ENCODE data around the gene PSD4. TPM values are rescaled to one million over a fixed set of nuclear protein-coding genes. Genes with fewer than 3 reads are reported as not detected.

Gene PSD4
- total RNA-seq, 1 experiment from 2014 or later = 12.6 TPM

DNA sequence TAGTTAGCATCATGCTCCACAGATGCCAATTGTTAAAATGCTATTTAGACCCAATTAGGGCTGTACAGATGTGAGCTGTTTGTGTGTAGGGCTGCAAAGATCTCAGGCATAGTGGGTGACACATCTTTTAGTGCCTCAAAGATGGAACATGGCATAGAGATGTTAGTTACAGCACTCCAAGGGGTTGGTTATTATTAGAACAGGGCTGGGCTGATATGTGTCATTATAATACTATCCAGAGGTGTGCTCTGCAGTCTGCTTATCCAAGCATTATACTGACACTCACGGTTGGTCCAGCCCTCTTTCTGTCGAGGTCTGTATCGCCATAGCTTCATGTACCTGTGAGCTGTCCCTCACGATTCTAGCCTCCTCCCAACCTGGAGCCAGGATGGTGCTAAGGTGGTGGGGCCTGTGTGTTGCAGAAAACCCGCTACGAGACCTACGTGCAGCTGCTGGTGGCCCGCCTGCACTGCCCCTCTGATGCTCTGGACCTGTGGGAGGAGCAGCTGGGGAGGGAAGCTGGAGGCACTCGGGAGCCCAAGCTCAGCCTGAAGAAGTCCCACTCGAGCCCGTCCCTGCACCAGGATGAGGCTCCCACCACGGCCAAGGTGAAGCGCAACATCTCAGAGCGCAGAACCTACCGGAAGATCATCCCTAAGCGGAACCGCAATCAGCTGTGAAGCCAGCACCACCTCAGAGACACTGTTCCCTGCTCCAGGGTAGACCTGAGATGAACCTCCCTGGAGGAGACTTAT is 27.1 kb downstream of the PSD4 start:
- ATAC-seq (no peak), DNase-seq (ENCODE audit: low read depth, low spot score) (no peak)
- H3K4me2 ChIP-seq (ENCODE audit: low read length) = peak overlapping the region; percentile 92; the same call in 1 of the 2 replicates
- no TSS peak for BruUV-seq (replicated peaks)
- peaks cover 16 to 40% of the 10 kb centered on the region in 2 experiments for H3K4me1 ChIP-seq (ENCODE audit: control insufficient read depth in 1 of 2, insufficient read depth in 2 of 2, low read length in 2 of 2)
- ChIA-PET RAD21 (ENCODE audit: low non-redundant PET in 1 of 2, low total read pairs in 2 of 2, uncharacterized antibody in 2 of 2, unreplicated experiment in 2 of 2) (no interaction called here), CTCF (interaction anchor here (0.8 to 4.1 kb wide), 6 partner anchors 25 to 121 kb away, joined by 3 to 103 read pairs (median 4); no protein-coding TSS in a partner anchor), POLR2A (no interaction called here)
- no peaks in the 10 kb centered on the region; a peak in 1 of 4 replicates for H3K36me3 ChIP-seq (ENCODE audit: control insufficient read depth in 1 of 2, insufficient read depth in 2 of 2, low read length in 2 of 2)
- no peak overlapping the region for H3K27ac ChIP-seq (ENCODE audit: low read depth, low read length)
- intact Hi-C loops (cut with micrococcal nuclease) = loop anchor here (5.0 kb wide), 1 partner anchor 191 kb away; no protein-coding TSS in a partner anchor
- no peaks in the 10 kb centered on the region for H3K79me2 ChIP-seq (ENCODE audit: insufficient read depth, low read length)
- H4K20me1 ChIP-seq (ENCODE audit: insufficient read depth) = no peaks in the 10 kb centered on the region
- no peak overlapping the region for H3K9ac ChIP-seq (ENCODE audit: low read length)
- no peak overlapping the region for H3K4me3 ChIP-seq (replicated peaks in 1 of 2; ENCODE audit: low read depth in 1 of 2, low read length in 2 of 2)
- no peaks in the 10 kb centered on the region for H3K27me3 ChIP-seq (ENCODE audit: insufficient read depth, low read length)
- no peaks in the 10 kb centered on the region for H3K9me3 ChIP-seq (ENCODE audit: control insufficient read depth in 1 of 2, insufficient read depth in 1 of 2, low read depth in 1 of 2, low read length in 2 of 2)
- no peak overlapping the region for H2AFZ ChIP-seq (ENCODE audit: low read depth, low read length, poor library complexity, severe bottlenecking)
- H3K9me2 ChIP-seq (ENCODE audit: insufficient read depth) = no peaks in the 10 kb centered on the region
- TF ChIP-seq RAD21 (IDR thresholded peaks at IDR 0.05; ENCODE audit: low read depth) = no peak
- TF ChIP-seq, protein P1, sequence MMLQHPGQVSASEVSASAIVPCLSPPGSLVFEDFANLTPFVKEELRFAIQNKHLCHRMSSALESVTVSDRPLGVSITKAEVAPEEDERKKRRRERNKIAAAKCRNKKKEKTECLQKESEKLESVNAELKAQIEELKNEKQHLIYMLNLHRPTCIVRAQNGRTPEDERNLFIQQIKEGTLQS (IDR thresholded peaks at IDR 0.05) = no peak
- TF ChIP-seq CEBPB (IDR thresholded peaks at IDR 0.05; ENCODE audit: low read depth) = no peak
- no peak for TF ChIP-seq SP1 (IDR thresholded peaks at IDR 0.05; ENCODE audit: low read depth)
- TF ChIP-seq, protein P2, sequence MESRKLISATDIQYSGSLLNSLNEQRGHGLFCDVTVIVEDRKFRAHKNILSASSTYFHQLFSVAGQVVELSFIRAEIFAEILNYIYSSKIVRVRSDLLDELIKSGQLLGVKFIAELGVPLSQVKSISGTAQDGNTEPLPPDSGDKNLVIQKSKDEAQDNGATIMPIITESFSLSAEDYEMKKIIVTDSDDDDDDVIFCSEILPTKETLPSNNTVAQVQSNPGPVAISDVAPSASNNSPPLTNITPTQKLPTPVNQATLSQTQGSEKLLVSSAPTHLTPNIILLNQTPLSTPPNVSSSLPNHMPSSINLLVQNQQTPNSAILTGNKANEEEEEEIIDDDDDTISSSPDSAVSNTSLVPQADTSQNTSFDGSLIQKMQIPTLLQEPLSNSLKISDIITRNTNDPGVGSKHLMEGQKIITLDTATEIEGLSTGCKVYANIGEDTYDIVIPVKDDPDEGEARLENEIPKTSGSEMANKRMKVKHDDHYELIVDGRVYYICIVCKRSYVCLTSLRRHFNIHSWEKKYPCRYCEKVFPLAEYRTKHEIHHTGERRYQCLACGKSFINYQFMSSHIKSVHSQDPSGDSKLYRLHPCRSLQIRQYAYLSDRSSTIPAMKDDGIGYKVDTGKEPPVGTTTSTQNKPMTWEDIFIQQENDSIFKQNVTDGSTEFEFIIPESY (IDR thresholded peaks at IDR 0.05; ENCODE audit: extremely low read depth, insufficient replicate concordance, low read length) = no peak
- TF ChIP-seq, protein P3, sequence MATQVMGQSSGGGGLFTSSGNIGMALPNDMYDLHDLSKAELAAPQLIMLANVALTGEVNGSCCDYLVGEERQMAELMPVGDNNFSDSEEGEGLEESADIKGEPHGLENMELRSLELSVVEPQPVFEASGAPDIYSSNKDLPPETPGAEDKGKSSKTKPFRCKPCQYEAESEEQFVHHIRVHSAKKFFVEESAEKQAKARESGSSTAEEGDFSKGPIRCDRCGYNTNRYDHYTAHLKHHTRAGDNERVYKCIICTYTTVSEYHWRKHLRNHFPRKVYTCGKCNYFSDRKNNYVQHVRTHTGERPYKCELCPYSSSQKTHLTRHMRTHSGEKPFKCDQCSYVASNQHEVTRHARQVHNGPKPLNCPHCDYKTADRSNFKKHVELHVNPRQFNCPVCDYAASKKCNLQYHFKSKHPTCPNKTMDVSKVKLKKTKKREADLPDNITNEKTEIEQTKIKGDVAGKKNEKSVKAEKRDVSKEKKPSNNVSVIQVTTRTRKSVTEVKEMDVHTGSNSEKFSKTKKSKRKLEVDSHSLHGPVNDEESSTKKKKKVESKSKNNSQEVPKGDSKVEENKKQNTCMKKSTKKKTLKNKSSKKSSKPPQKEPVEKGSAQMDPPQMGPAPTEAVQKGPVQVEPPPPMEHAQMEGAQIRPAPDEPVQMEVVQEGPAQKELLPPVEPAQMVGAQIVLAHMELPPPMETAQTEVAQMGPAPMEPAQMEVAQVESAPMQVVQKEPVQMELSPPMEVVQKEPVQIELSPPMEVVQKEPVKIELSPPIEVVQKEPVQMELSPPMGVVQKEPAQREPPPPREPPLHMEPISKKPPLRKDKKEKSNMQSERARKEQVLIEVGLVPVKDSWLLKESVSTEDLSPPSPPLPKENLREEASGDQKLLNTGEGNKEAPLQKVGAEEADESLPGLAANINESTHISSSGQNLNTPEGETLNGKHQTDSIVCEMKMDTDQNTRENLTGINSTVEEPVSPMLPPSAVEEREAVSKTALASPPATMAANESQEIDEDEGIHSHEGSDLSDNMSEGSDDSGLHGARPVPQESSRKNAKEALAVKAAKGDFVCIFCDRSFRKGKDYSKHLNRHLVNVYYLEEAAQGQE (IDR thresholded peaks at IDR 0.05; ENCODE audit: low read depth) = no peak
- no peak for TF ChIP-seq EZH2phosphoT487 (IDR thresholded peaks at IDR 0.05; ENCODE audit: borderline replicate concordance)
- TF ChIP-seq POLR2AphosphoS5 (IDR thresholded peaks at IDR 0.05; ENCODE audit: low read depth, low read length) = no peak
- TF ChIP-seq ZNF274 (IDR thresholded peaks at IDR 0.05; ENCODE audit: low read depth, low read length) = no peak
- no peak for TF ChIP-seq TCF7L2 (IDR thresholded peaks at IDR 0.05; ENCODE audit: borderline replicate concordance, extremely low read depth, insufficient read depth, insufficient read length)
- TF ChIP-seq YY1 (IDR thresholded peaks at IDR 0.05; ENCODE audit: extremely low read depth, insufficient replicate concordance, low read depth, low read length) = no peak
- no peak for TF ChIP-seq CBX3 (IDR thresholded peaks at IDR 0.05; ENCODE audit: low read depth)
- no peak for TF ChIP-seq POLR2A (IDR thresholded peaks at IDR 0.05; ENCODE audit: borderline replicate concordance, extremely low read depth, insufficient read depth, insufficient read length)

All from HCT116 (cell line).